Limb (tissue), 2 donors: ENCODE measurements around the gene GRK1.
"Not testable (repeated sequence)": the region's sequence is repeated elsewhere in the genome, so short reads cannot be mapped to it uniquely, and the experiment has no call there.

Experiments
- DNase-seq, 2 donors: peaks; one replicate each; pipeline ENCODE4 v3.0.0-alpha.2; 2016; ENCODE audit errors: extremely low spot score in 2 of 2

The GRK1 gene

GRCh38 chr13:113666951-113667701 is at the start of gene GRK1:
GRK1 (plus strand) TSS chr13:113667219; CDS start chr13:113667387, 168 bp downstream.
- DNase-seq, result peak in 1 of 2 donors; percentile 32

- no peak for DNase-seq
Observed at GRCh38 chr13:113617961-113618360, 49.1 kb upstream of the GRK1 start.

GRCh38 chr13:113618455-113618854 is 48.6 kb upstream of the GRK1 start:
- DNase-seq, result no peak

GRCh38 chr13:113620036-113620796 is 46.8 kb upstream of the GRK1 start:
- no peak for DNase-seq

GRCh38 chr13:113621046-113621445 is 46.0 kb upstream of the GRK1 start:
- no peak for DNase-seq

GRCh38 chr13:113621498-113621897 is 45.5 kb upstream of the GRK1 start:
- not testable (repeated sequence) for DNase-seq

- DNase-seq, result not testable (repeated sequence)
Observed at GRCh38 chr13:113621986-113622550, 45.0 kb upstream of the GRK1 start.

- no peak for DNase-seq
Observed at GRCh38 chr13:113622791-113623490, 44.1 kb upstream of the GRK1 start.

GRCh38 chr13:113623491-113624234 is 43.4 kb upstream of the GRK1 start:
- DNase-seq, result no peak

- DNase-seq, result no peak
Observed at GRCh38 chr13:113624235-113624587, 42.8 kb upstream of the GRK1 start.

GRCh38 chr13:113624640-113625304 is 42.2 kb upstream of the GRK1 start:
- DNase-seq, result not testable (repeated sequence)

- peak in 1 of 2 donors; percentile 8 for DNase-seq
Observed at GRCh38 chr13:113625965-113626721, 40.9 kb upstream of the GRK1 start.

GRCh38 chr13:113627136-113627535 is 39.9 kb upstream of the GRK1 start:
- DNase-seq, result no peak

GRCh38 chr13:113628291-113629270 is 38.4 kb upstream of the GRK1 start:
- DNase-seq, result no peak

GRCh38 chr13:113629866-113630265 is 37.2 kb upstream of the GRK1 start:
- DNase-seq, result no peak

- no peak for DNase-seq
Observed at GRCh38 chr13:113630296-113630695, 36.7 kb upstream of the GRK1 start.

GRCh38 chr13:113630804-113631203 is 36.2 kb upstream of the GRK1 start:
- no peak for DNase-seq

GRCh38 chr13:113631341-113632095 is 35.5 kb upstream of the GRK1 start:
- no peak for DNase-seq
